A673 (cell line): ENCODE results near the gene EFNA2.

Experiments
- EZH2 ChIP-seq: fragments of 200-600 bp; sonication (generic); IDR thresholded peaks from 2 replicates; pipeline ENCODE4 v1.6.1; 2017; ENCODE audit warnings: borderline replicate concordance, low read depth, mild to moderate bottlenecking, mixed read lengths, antibody characterized with exemption, low read length; ENCODE audit not compliant: poor library complexity, severe bottlenecking
- TF ChIP-seq, protein P1 (sequence below): fragments of 300-800, 200-600 bp; sonication (generic); conservative IDR thresholded peaks from 2 replicates; pipeline ENCODE4 v1.5.1; 2017; ENCODE audit warnings: low read depth, mild to moderate bottlenecking, antibody characterized with exemption, low read length, moderate library complexity, mixed read lengths

DNA sequence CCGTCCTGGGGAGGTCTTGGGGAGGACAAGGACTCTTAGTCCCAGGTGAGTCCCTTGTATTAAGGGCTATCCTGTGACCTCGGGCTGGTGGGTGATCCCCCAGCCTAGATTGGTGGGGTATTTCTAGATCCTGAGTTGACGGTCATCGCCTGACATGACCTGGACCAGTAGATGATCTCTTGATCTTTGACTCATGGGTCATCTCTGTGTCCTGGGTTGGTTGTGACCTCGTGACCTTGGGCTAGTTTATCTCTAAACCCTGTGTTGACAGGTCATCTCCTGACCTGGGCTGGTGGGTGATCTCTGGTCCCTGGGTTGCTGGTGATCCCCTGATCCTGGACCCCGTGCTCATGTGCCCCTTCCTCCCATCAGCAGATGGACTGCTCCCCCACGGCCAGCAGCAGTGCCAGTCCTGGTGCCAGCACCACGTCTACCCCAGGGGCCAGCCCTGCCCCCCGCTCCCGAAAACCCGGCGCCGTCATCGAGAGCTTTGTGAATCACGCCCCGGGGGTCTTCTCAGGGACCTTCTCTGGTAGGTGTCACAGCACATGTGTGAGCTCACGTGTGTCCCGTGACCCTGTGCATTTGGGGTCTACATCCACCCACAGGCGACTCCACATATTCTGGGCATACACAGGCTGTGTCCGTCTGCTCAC is 31.0 kb upstream of the EFNA2 start:
- TF ChIP-seq, protein P1, sequence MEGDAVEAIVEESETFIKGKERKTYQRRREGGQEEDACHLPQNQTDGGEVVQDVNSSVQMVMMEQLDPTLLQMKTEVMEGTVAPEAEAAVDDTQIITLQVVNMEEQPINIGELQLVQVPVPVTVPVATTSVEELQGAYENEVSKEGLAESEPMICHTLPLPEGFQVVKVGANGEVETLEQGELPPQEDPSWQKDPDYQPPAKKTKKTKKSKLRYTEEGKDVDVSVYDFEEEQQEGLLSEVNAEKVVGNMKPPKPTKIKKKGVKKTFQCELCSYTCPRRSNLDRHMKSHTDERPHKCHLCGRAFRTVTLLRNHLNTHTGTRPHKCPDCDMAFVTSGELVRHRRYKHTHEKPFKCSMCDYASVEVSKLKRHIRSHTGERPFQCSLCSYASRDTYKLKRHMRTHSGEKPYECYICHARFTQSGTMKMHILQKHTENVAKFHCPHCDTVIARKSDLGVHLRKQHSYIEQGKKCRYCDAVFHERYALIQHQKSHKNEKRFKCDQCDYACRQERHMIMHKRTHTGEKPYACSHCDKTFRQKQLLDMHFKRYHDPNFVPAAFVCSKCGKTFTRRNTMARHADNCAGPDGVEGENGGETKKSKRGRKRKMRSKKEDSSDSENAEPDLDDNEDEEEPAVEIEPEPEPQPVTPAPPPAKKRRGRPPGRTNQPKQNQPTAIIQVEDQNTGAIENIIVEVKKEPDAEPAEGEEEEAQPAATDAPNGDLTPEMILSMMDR = no peak
- no peak for TF ChIP-seq EZH2
